B cell (primary cell): ENCODE data around the gene NLRC5. TPM values are rescaled to one million over a fixed set of nuclear protein-coding genes. Genes with fewer than 3 reads are reported as not detected.

ENCODE experiments used
- ATAC-seq: fragments of 200-7000 bp; cut with Tn5 transposase; one replicate; pipeline ENCODE4 v1.10.0; 2021; ENCODE audit warnings: low read depth, mild to moderate bottlenecking, moderate number of reproducible peaks, moderate library complexity
- CTCF ChIA-PET: fragments of 350-600 bp; sonication (Branson Sonifier 250); formaldehyde crosslinking; loops from one replicate; lab custom pipeline; 2021; ENCODE audit warnings: antibody characterized with exemption, inconsistent platforms; lab: Charles Lee
- POLR2A ChIA-PET: fragments of 350-600 bp; sonication (Branson Sonifier 250); formaldehyde crosslinking; loops from one replicate; lab custom pipeline; 2021; ENCODE audit warnings: antibody characterized with exemption; lab: Charles Lee
- DNase-seq: peaks from one replicate; pipeline ENCODE4 v3.0.0; 2013
- H2AFZ ChIP-seq: 2 replicates; pipeline ENCODE4 v1.6.1; 2012; ENCODE audit warnings: mild to moderate bottlenecking, low read depth, low read length; ENCODE audit not compliant: insufficient read depth, poor library complexity, severe bottlenecking
- H3K27ac ChIP-seq, 2 donors: 1 replicate in 1 of 2; 2 replicates in 1 of 2; pipeline ENCODE4 v1.5.1; 2012 to 2013; ENCODE audit warnings: low read length in 2 of 2, mild to moderate bottlenecking in 2 of 2, moderate library complexity in 1 of 2
- H3K27me3 ChIP-seq, 4 experiments: fragments of 200-600 bp in 1 of 4; sonication (generic) in 1 of 4; replicated peaks in 1 of 4; 1 replicate in 2 of 4; 2 replicates in 2 of 4; pipeline versions ENCODE4 v1.6.1 to v1.7.0; 2013 to 2016; ENCODE audit warnings: low read length in 3 of 4, mild to moderate bottlenecking in 2 of 4, mixed read lengths in 1 of 4, moderate library complexity in 1 of 4; ENCODE audit not compliant: insufficient read depth in 4 of 4, control insufficient read depth in 3 of 4; ENCODE audit errors: control extremely low read depth in 1 of 4
- H3K36me3 ChIP-seq, 2 experiments: replicated peaks in 1 of 2; 1 replicate in 1 of 2; 2 replicates in 1 of 2; pipeline versions ENCODE4 v1.6.1 to v1.7.1; 2013; ENCODE audit warnings: low read length in 1 of 2; ENCODE audit not compliant: insufficient read depth in 2 of 2, control insufficient read depth in 1 of 2; ENCODE audit errors: control extremely low read depth in 1 of 2, extremely low read depth in 1 of 2
- H3K4me1 ChIP-seq, 2 donors: fragments of 200-600 bp in 1 of 2; sonication (generic) in 1 of 2; 1 replicate in 1 of 2; 2 replicates in 1 of 2; pipeline versions ENCODE4 v1.5.1 to v1.6.1; 2013 to 2017; ENCODE audit warnings: low read length in 2 of 2; ENCODE audit not compliant: control insufficient read depth in 2 of 2, insufficient read depth in 2 of 2
- H3K4me2 ChIP-seq: replicated peaks from 2 replicates; pipeline ENCODE3; 2012; ENCODE audit warnings: mild to moderate bottlenecking, low read depth, low read length; ENCODE audit not compliant: poor library complexity, severe bottlenecking
- H3K4me3 ChIP-seq, 5 experiments: fragments of 200-600 bp in 1 of 5; sonication (generic) in 1 of 5; 1 replicate in 3 of 5; 2 replicates in 2 of 5; pipeline versions ENCODE4 v1.5.1 to v1.7.0; 2011 to 2016; ENCODE audit warnings: low read length in 4 of 5, mild to moderate bottlenecking in 4 of 5, low read depth in 2 of 5, control low read depth in 1 of 5, moderate library complexity in 1 of 5; ENCODE audit not compliant: insufficient read depth in 1 of 5; ENCODE audit errors: control extremely low read depth in 1 of 5, extremely low read depth in 1 of 5
- H3K79me2 ChIP-seq: fragments of 200-600 bp; sonication (generic); one replicate; pipeline ENCODE4 v1.6.0; 2016; ENCODE audit warnings: low read length; ENCODE audit not compliant: control insufficient read depth, insufficient read depth
- H3K9ac ChIP-seq: fragments of 200-600 bp; sonication (generic); 2 replicates; pipeline ENCODE4 v1.6.1; 2017; ENCODE audit warnings: mild to moderate bottlenecking, low read length, moderate library complexity
- H3K9me3 ChIP-seq, 3 donors: one replicate each; pipeline versions ENCODE4 v1.6.1 to v1.7.1; 2013; ENCODE audit warnings: low read length in 2 of 3; ENCODE audit not compliant: control insufficient read depth in 2 of 3, insufficient read depth in 1 of 3; ENCODE audit errors: control extremely low read depth in 1 of 3
- H4K20me1 ChIP-seq: 2 replicates; pipeline ENCODE4 v1.6.0; 2012; ENCODE audit warnings: mild to moderate bottlenecking, low read length; ENCODE audit not compliant: insufficient read depth, control insufficient read depth, poor library complexity, severe bottlenecking
- H3K27ac Mint-ChIP-seq: one replicate; pipeline ENCODE4 v1.8.0; 2021; ENCODE audit warnings: mixed read lengths
- H3K27me3 Mint-ChIP-seq: one replicate; pipeline ENCODE4 v1.8.0; 2021; ENCODE audit warnings: mixed read lengths
- H3K4me1 Mint-ChIP-seq: one replicate; pipeline ENCODE4 v1.8.0; 2021; ENCODE audit warnings: mixed read lengths
- H3K4me3 Mint-ChIP-seq: one replicate; pipeline ENCODE4 v1.8.0; 2021; ENCODE audit warnings: mixed read lengths
- H3K9me3 Mint-ChIP-seq: one replicate; pipeline ENCODE4 v1.8.0; 2022; ENCODE audit warnings: mixed read lengths; ENCODE audit not compliant: insufficient read depth
- CTCF ChIP-seq: fragments of 200-600 bp; IDR thresholded peaks from one replicate; pipeline ENCODE4 v1.8.0; 2022; ENCODE audit warnings: antibody characterized with exemption, mild to moderate bottlenecking
- EZH2 ChIP-seq: IDR thresholded peaks from 2 replicates; pipeline ENCODE4 v1.6.1; 2012; ENCODE audit warnings: borderline replicate concordance, low read depth, mild to moderate bottlenecking, moderate library complexity, low read length; ENCODE audit not compliant: insufficient read depth, poor library complexity, severe bottlenecking
- WGBS: methylation state at CpG from one replicate; pipeline ENCODE4 v1.1.5; 2013; ENCODE audit warnings: missing lambda C conversion rate; ENCODE audit not compliant: insufficient coverage; 5-methylcytosine and 5-hydroxymethylcytosine counted together
- intact Hi-C: fragments of 100-400 bp; cut with micrococcal nuclease; formaldehyde crosslinking; loops from one replicate; pipeline ENCODE4 v1.10.0; 2022
- polyA plus RNA-seq: library from polyadenylated mRNA; depleted of rRNA; stranded (reverse); fragments of >200 nt; gene quantifications from 2 replicates; pipeline ENCODE4 v1.2.3, GENCODE V29; 2012
- total RNA-seq, 2 donors: library from RNA; stranded (reverse); fragments of 120-200 nt in 1 of 2; gene quantifications; 1 replicate in 1 of 2; 2 replicates in 1 of 2; pipeline versions ENCODE4 v1.2.3 to v1.2.4, GENCODE V29; 2013 to 2022

Gene NLRC5
- total and polyA plus RNA-seq, 2 donors (not counting 1 experiment from before 2014, with no cell fraction given) = 349 to 510 TPM

GRCh38 chr16:57016831-57017230 lies 27.5 kb downstream of the NLRC5 start:
- POLR2A ChIA-PET = no interaction called here
- H3K4me1 ChIP-seq = peaks cover 23 to 25% of the 10 kb centered on the region in 2 donors

DNA sequence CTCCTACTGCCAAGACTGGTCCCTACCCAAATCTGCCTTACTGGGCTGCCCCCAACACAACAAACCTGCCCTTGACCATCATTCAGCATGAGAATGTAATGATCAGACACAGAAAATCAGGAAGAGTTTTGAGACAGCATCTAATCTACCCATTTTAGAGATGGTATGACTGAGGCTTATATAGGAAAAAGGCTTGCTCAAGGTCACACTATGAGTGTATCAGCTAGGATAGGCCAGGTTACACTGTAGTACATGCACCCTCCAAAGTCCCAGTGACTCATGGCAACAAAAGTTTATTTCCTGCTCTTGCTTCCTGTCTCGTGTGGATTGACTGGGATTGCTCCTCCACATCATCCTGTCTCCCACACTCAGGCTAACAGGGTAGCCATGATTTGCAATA lies 27.9 kb downstream of the NLRC5 start:
- WGBS = no CpG with 5 or more reads among the region's 1 CpG
- TF ChIP-seq CTCF (no peak), EZH2 (no peak)
- Histone ChIP-seq H2AFZ (no peak overlapping the region), H3K27ac (no peak overlapping the region), H3K4me3 (no peak overlapping the region), H3K79me2 (peaks cover 72% of the 10 kb centered on the region), H4K20me1 (peaks cover 4% of the 10 kb centered on the region), H3K4me2 (no peak overlapping the region), H3K27me3 (no peaks in the 10 kb centered on the region), H3K4me1 (peaks cover 19 to 21% of the 10 kb centered on the region in 2 donors), H3K36me3 (peaks cover 14 to 62% of the 10 kb centered on the region in 2 experiments), H3K9ac (no peak overlapping the region), H3K9me3 (no peaks in the 10 kb centered on the region)
- ATAC-seq = no peak
- H3K27ac Mint-ChIP-seq = peak overlapping the region; percentile 72
- no peaks in the 10 kb centered on the region for H3K9me3 Mint-ChIP-seq
- DNase-seq = no peak
- CTCF ChIA-PET = interaction anchor here (1.5 kb wide), 1 partner anchor 12 kb away, joined by 3 read pairs; no protein-coding TSS in a partner anchor
- no peaks in the 10 kb centered on the region for H3K27me3 Mint-ChIP-seq
- H3K4me3 Mint-ChIP-seq = no peak overlapping the region
- POLR2A ChIA-PET = no interaction called here
- intact Hi-C loops = no loop called here
- H3K4me1 Mint-ChIP-seq = peaks cover 30% of the 10 kb centered on the region

More at GRCh38 chr16:57016831-57017230, 27.5 kb downstream of the NLRC5 start:
- Mint-ChIP-seq H3K4me3 (no peak overlapping the region), H3K9me3 (no peaks in the 10 kb centered on the region), H3K4me1 (peaks cover 34% of the 10 kb centered on the region), H3K27ac (peak overlapping the region; percentile 72), H3K27me3 (no peaks in the 10 kb centered on the region)
- 88% methylated on average over 5 of the region's 6 CpGs for WGBS
- Histone ChIP-seq H3K27ac (no peak overlapping the region), H3K27me3 (no peaks in the 10 kb centered on the region), H3K36me3 (peaks cover 14 to 58% of the 10 kb centered on the region in 2 experiments), H3K9me3 (no peaks in the 10 kb centered on the region), H4K20me1 (peaks cover 4% of the 10 kb centered on the region), H2AFZ (no peak overlapping the region), H3K79me2 (peaks cover 76% of the 10 kb centered on the region), H3K9ac (no peak overlapping the region), H3K4me2 (no peak overlapping the region), H3K4me3 (no peak overlapping the region)
- intact Hi-C loops = no loop called here
- no peak for TF ChIP-seq CTCF
- TF ChIP-seq EZH2 = no peak
- CTCF ChIA-PET = interaction anchor here (0.6 to 1.5 kb wide), 3 partner anchors 12 to 52 kb away, joined by 3 read pairs; no protein-coding TSS in a partner anchor
- DNase-seq (no peak), ATAC-seq (no peak)
